GM10248 (cell line): ENCODE measurements around the gene GRPR.

Experiments used
- CTCF ChIA-PET: fragments of 300-600 bp; sonication (Branson Sonifier 250); formaldehyde crosslinking; extraction: SDS; loops from one replicate; lab custom pipeline; 2021; ENCODE audit warnings: antibody characterized with exemption; lab: Yijun Ruan, JAX
- POLR2A ChIA-PET: fragments of 350-650 bp; sonication (Branson Sonifier 250); formaldehyde crosslinking; extraction: SDS; loops from one replicate; lab custom pipeline; 2020; ENCODE audit warnings: antibody characterized with exemption; lab: Yijun Ruan, JAX
- DNase-seq: peaks from one replicate; pipeline ENCODE4 v3.0.0; 2012; ENCODE audit errors: extremely low spot score
- TF ChIP-seq, protein P1 (sequence below): IDR thresholded peaks from 2 replicates; pipeline ENCODE4 v1.5.1; 2012; ENCODE audit warnings: mild to moderate bottlenecking, low read depth; ENCODE audit errors: extremely low read depth, missing control alignments, control extremely low read depth

The GRPR gene

DNA sequence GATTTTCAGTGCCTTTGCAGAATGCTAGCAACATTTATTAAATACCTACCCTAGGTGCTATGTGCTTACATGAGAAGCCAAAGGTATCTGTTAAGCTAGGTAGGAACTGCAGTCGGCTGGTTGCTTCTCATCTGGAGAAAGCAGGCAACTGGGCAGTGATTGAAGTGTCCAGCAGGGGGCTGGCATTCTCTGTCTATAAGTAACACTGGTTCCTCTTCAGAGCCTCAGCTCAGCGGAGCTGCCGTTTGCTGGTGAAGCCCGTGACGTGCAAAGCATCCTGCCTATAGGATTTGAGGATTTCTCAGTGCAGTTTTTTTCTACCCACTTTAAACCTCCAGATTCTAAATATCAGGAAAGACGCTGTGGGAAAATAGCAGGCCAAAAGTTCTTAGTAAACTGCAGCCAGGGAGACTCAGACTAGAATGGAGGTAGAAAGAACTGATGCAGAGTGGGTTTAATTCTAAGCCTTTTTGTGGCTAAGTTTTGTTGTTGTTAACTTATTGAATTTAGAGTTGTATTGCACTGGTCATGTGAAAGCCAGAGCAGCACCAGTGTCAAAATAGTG lies at the start of gene GRPR:
GRPR (plus strand) TSS at position 344 of the 565 bp plus-strand sequence. CDS start 389 bp downstream, outside the sequence.
- peak; percentile 38 for DNase-seq
- ChIA-PET CTCF (interaction anchor here (0.7 to 3.3 kb wide), 18 partner anchors 11 to 153 kb away, joined by 3 to 19 read pairs (median 4); no protein-coding TSS in a partner anchor), POLR2A (no interaction called here)
- TF ChIP-seq, protein P1, sequence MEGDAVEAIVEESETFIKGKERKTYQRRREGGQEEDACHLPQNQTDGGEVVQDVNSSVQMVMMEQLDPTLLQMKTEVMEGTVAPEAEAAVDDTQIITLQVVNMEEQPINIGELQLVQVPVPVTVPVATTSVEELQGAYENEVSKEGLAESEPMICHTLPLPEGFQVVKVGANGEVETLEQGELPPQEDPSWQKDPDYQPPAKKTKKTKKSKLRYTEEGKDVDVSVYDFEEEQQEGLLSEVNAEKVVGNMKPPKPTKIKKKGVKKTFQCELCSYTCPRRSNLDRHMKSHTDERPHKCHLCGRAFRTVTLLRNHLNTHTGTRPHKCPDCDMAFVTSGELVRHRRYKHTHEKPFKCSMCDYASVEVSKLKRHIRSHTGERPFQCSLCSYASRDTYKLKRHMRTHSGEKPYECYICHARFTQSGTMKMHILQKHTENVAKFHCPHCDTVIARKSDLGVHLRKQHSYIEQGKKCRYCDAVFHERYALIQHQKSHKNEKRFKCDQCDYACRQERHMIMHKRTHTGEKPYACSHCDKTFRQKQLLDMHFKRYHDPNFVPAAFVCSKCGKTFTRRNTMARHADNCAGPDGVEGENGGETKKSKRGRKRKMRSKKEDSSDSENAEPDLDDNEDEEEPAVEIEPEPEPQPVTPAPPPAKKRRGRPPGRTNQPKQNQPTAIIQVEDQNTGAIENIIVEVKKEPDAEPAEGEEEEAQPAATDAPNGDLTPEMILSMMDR: peak; percentile 66

- ChIA-PET POLR2A (no interaction called here), CTCF (no interaction called here)
- no peak for DNase-seq
- TF ChIP-seq, protein P1: no peak
Observed at GRCh38 chrX:16075087-16075486, 48.3 kb upstream of the GRPR start.

DNA sequence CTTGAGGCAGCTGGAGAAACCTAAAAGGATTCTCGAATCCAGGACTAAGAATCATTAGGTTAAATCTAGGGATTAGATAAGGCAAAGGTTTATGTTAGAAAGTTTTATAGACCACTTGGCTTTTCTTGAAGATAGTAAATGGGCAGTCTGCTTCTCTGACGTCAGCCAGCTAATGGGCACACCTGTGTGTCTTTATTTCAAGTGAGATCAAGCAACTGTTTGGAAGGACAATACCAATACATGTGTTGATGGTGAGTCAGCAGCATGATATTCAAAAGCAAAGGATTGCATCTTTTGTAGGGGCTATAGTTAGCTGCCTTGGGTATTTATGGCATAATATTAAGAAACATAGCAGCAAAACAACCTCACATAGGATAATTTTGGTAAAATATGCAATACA lies 46.5 kb upstream of the GRPR start:
- DNase-seq: no peak
- ChIA-PET POLR2A (no interaction called here), CTCF (no interaction called here)
- TF ChIP-seq, protein P1: no peak

DNA sequence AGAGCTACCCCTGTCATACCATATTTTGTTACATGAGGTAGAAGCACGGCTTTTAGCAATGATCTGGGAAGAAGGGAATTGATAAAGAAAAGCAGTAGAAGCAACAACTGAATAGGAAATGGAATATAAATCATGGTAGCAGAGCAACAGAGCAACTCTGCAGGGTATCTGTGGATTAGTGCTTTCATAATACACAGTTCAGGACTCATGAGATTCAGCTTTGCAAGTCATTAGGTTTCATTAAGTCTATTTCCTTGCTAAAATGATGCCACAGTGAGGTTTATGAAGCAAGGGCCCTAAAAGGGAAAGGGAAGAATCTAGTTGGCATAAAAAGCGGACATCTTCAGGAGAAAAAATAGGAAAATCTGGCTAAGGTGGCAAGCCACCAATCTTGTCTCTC lies 45.6 kb upstream of the GRPR start:
- CTCF ChIA-PET: no interaction called here
- POLR2A ChIA-PET: no interaction called here
- TF ChIP-seq, protein P1: no peak
- DNase-seq: no peak

GRCh38 chrX:16081357-16081756 lies 42.0 kb upstream of the GRPR start:
- CTCF ChIA-PET: no interaction called here
- no peak for DNase-seq
- POLR2A ChIA-PET: no interaction called here
- TF ChIP-seq, protein P1: no peak

GRCh38 chrX:16082470-16083085 lies 40.8 kb upstream of the GRPR start:
- TF ChIP-seq, protein P1: no peak
- no peak for DNase-seq
- POLR2A ChIA-PET: no interaction called here
- CTCF ChIA-PET: no interaction called here
